ENCODE data around the gene INHBC. TPM values are rescaled to one million over a fixed set of nuclear protein-coding genes. Genes with fewer than 3 reads are reported as not detected.
"Not testable (repeated sequence)": the region's sequence is repeated elsewhere in the genome, so short reads cannot be mapped to it uniquely, and the experiment has no call there.

INHBC gene, protein sequence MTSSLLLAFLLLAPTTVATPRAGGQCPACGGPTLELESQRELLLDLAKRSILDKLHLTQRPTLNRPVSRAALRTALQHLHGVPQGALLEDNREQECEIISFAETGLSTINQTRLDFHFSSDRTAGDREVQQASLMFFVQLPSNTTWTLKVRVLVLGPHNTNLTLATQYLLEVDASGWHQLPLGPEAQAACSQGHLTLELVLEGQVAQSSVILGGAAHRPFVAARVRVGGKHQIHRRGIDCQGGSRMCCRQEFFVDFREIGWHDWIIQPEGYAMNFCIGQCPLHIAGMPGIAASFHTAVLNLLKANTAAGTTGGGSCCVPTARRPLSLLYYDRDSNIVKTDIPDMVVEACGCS
- under 1 TPM in 2 of 3 donors, not detected in 1; 0.14 to 0.15 TPM for total RNA-seq

DNA sequence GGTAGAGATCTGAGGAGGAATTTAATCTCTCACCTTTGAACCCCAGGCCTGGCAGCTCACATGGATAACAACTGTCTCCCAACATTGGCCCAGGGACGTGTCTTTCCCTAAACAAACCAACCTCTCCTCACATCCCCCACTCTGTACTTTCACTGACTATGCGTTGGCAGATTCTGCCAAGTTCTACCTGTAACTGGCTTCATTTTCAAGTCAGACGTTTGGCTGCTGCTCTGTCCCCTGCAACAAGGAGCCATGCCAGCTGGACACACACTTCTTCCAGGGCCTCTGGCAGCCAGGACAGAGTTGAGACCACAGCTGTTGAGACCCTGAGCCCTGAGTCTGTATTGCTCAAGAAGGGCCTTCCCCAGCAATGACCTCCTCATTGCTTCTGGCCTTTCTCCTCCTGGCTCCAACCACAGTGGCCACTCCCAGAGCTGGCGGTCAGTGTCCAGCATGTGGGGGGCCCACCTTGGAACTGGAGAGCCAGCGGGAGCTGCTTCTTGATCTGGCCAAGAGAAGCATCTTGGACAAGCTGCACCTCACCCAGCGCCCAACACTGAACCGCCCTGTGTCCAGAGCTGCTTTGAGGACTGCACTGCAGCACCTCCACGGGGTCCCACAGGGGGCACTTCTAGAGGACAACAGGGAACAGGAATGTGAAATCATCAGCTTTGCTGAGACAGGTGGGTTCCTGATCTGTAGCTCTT is at the start of gene INHBC:
TSS of gene INHBC (plus strand) at position 268 of the 707 bp plus-strand sequence. CDS start at position 371, 103 bp downstream.
- no peaks in the 10 kb centered on the region for H3K27me3 Mint-ChIP-seq (ENCODE audit: low read depth)
- no peaks in the 10 kb centered on the region for H3K36me3 Mint-ChIP-seq (ENCODE audit: insufficient read depth)
- no peak for ATAC-seq
- no peaks in the 10 kb centered on the region for H3K9me3 Mint-ChIP-seq
- H3K4me1 Mint-ChIP-seq (ENCODE audit: low read depth) = peaks cover 20% of the 10 kb centered on the region
- no peak for DNase-seq
- peak within 1 kb of the TSS; percentile 29 for H3K4me3 Mint-ChIP-seq

DNA sequence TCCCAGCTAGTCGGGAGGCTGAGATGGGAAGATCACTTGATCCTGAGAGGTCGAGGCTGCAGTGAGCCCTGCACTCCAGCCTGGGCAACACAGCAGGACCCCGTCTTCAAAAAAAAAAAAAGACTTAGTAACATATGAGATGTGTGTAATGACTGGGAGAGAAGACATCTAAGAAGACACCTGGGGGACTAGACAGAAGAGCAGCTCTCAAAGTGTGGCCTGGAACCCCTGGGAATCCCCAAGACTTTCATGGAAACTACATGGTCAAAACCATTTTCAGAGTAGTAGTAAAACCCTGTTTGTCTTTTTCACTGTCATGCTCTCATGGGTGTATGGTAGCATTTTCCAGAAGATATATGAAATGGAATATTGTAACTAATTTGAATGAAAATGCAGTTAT is 49.0 kb upstream of the INHBC start:
- peaks cover 2% of the 10 kb centered on the region for H3K4me1 Mint-ChIP-seq (ENCODE audit: low read depth)
- ATAC-seq (peak in 1 of 2 donors; percentile 34), DNase-seq (no peak)
- no peaks in the 10 kb centered on the region for H3K9me3 Mint-ChIP-seq
- peaks cover 10% of the 10 kb centered on the region for H3K36me3 Mint-ChIP-seq (ENCODE audit: insufficient read depth)
- H3K27me3 Mint-ChIP-seq (ENCODE audit: low read depth) = no peaks in the 10 kb centered on the region
- no peak overlapping the region for H3K4me3 Mint-ChIP-seq

DNA sequence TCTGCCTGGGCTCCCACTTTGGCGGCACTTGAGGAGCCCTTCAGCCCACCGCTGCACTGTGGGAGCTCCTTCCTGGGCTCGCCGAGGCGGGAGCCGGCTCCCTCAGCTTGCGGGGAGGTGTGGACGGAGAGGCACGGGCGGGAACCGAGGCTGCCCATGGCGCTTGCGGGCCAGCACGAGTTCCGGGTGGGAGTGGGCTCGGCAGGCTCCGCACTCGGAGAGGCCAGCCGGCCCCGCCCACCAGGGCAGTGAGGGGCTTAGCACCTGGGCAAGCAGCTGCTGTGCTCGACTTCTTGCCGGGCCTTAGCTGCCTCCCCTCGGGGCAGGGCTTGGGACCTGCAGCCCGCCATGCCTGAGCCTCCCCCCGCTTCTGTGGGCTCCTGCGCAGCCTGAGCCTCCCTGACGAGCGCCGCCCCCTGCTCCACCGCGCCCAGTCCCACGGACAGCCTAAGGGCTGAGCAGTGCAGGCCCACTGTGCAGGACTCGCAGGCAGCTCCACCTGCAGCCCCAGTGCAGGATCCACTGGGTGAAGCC is 48.3 kb upstream of the INHBC start:
- no peak for ATAC-seq
- Mint-ChIP-seq H3K4me3 (no peak overlapping the region), H3K36me3 (ENCODE audit: insufficient read depth) (peaks cover 10% of the 10 kb centered on the region), H3K27me3 (ENCODE audit: low read depth) (no peaks in the 10 kb centered on the region), H3K9me3 (no peaks in the 10 kb centered on the region), H3K4me1 (ENCODE audit: low read depth) (peaks cover 4% of the 10 kb centered on the region)
- DNase-seq = no peak

DNA sequence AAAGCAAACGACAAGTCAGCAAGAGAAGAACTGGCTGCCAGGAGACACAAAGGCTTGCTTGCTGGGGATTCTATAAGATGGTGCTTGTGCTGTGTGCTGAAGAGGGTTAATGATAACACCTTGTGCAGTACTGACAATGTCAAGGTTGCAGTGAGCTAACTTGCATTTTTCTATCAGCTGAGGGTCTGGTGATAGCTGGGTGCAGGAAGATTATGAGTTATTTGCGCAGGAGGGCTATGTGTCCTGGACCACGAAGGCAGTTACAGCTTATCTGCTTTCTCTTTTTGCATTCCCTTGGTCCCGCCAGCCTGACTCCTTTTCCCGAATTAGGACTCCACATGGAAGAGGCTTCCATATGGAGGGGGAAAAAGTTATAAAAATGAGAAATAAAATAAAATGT is 46.2 kb upstream of the INHBC start:
- H3K27me3 Mint-ChIP-seq (ENCODE audit: low read depth) = no peaks in the 10 kb centered on the region
- peaks cover 12% of the 10 kb centered on the region for H3K36me3 Mint-ChIP-seq (ENCODE audit: insufficient read depth)
- H3K4me1 Mint-ChIP-seq (ENCODE audit: low read depth) = peaks cover 5% of the 10 kb centered on the region
- ATAC-seq (no peak), DNase-seq (no peak)
- no peaks in the 10 kb centered on the region for H3K9me3 Mint-ChIP-seq
- no peak overlapping the region for H3K4me3 Mint-ChIP-seq

DNA sequence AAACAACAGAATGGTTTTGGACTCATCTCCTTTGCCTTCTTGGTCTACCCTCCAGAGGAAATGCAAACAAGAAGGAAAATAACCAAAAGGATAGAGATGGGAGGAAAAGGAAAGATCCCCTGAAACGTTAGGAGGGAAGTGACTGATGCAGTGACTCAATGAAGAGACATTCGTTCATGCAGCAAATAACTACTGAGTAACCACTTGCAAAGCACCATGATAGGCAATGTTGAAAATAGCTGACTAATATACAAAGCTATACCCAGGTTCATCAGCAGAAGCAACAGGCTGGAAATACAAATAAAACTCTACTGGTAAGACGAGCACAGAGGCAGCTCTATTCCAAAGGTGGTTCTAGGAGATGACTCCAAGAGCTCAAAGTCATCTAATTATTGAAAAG is 45.6 kb upstream of the INHBC start:
- H3K4me3 Mint-ChIP-seq = no peak overlapping the region
- ATAC-seq = no peak
- no peaks in the 10 kb centered on the region for H3K27me3 Mint-ChIP-seq (ENCODE audit: low read depth)
- H3K9me3 Mint-ChIP-seq = no peaks in the 10 kb centered on the region
- H3K36me3 Mint-ChIP-seq (ENCODE audit: insufficient read depth) = peaks cover 16% of the 10 kb centered on the region
- H3K4me1 Mint-ChIP-seq (ENCODE audit: low read depth) = peaks cover 7% of the 10 kb centered on the region
- no peak for DNase-seq

DNA sequence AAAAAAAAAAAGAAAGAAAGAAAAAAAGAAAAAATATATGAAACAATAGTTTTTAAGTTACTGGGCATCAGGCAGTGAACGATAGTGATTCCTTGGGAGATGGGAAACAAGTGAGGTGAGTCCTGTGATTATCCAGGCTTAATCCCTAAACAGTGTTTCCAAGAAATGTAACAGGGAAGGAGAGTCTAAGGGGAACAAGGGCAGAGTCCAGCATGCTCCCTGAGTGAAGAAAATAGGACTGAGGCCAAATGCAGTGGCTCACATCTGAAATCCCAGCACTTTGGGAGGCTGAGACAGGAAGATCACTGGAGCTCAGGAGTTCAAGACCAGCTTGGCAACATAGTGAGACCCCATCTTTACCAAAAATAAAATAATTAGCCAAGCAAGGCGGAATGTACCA is 44.4 kb upstream of the INHBC start:
- DNase-seq (no peak), ATAC-seq (no peak)
- Mint-ChIP-seq H3K9me3 (no peaks in the 10 kb centered on the region), H3K27me3 (ENCODE audit: low read depth) (no peaks in the 10 kb centered on the region), H3K4me3 (no peak overlapping the region), H3K36me3 (ENCODE audit: insufficient read depth) (peaks cover 19% of the 10 kb centered on the region), H3K4me1 (ENCODE audit: low read depth) (peaks cover 7% of the 10 kb centered on the region)

DNA sequence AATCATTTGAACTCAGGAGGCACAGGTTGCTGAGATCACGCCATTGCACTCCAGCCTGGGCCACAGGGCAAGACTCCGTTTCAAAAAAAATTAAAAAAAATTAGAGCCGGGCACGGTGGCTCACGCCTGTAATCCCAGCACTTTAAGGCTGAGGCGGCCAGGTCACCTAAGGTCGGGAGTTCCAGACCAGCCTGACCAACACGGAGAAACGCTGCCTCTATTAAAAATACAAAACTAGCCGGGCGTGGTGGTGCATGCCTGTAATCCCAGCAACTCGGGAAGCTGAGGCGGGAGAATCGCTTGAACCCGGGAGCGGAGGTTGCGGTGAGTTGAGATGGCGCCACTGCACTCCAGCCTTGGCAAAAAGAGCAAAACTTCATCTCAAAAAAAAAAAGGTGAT is 39.5 kb upstream of the INHBC start:
- Mint-ChIP-seq H3K27me3 (ENCODE audit: low read depth) (no peaks in the 10 kb centered on the region), H3K4me3 (no peak overlapping the region), H3K36me3 (ENCODE audit: insufficient read depth) (peaks cover 16% of the 10 kb centered on the region), H3K9me3 (no peaks in the 10 kb centered on the region), H3K4me1 (ENCODE audit: low read depth) (peaks cover 9% of the 10 kb centered on the region)
- DNase-seq (no peak), ATAC-seq (no peak)

DNA sequence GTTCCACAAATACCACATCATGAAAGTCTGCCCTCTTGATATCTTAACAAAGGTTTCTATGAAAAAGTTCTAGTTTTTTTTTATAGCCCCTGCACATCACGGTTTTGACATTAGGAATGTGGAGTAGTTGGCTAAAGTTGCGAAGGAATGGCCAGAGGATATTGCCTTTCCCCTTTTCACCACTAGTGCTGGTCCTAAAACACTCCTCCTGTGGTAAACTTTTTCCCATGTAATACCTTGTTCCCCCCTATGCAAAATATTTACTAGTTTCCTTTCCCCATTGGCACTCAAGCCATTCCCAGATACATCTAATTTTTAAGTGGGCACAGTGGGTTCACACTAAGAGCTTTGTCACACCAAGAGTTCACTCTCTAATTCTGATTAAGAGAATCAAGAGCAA is 37.1 kb upstream of the INHBC start:
- H3K4me1 Mint-ChIP-seq (ENCODE audit: low read depth) = peaks cover 6% of the 10 kb centered on the region
- peaks cover 13% of the 10 kb centered on the region for H3K36me3 Mint-ChIP-seq (ENCODE audit: insufficient read depth)

DNA sequence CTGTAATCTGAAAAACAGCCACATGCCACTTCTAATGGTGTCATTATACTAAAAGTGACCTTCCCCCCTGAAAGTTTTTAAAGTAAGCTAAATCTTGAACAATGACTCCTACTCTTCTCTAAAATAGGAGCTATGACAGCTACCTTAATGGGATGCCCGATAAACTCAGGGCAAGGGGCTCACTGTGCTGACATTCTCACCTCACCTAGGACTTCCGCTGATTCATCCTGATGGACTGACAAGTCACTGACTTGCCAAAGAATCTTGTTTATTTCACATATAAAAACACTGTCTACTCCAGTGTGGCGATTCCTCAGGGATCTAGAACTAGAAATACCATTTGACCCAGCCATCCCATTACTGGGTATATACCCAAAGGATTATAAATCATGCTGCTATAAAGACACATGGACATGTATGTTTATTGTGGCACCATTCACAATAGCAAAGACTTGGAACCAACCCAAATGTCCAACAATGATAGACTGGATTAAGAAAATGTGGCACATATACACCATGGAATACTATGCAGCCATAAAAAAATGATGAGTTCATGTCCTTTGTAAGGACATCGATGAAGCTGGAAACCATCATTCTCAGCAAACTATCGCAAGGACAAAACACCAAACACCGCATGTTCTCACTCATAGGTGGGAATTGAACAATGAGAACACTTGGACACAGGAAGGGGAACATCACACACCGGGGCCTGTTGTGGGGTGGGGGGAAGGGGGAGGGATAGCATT is 34.7 kb upstream of the INHBC start:
- ATAC-seq, H3K4me3 Mint-ChIP-seq: not testable (repeated sequence)

More for the DNA sequence above, 37.1 kb upstream of the INHBC start:
- Mint-ChIP-seq H3K27me3 (ENCODE audit: low read depth) (no peaks in the 10 kb centered on the region), H3K9me3 (no peaks in the 10 kb centered on the region), H3K4me3 (no peak overlapping the region)
- ATAC-seq (no peak), DNase-seq (no peak)

DNA sequence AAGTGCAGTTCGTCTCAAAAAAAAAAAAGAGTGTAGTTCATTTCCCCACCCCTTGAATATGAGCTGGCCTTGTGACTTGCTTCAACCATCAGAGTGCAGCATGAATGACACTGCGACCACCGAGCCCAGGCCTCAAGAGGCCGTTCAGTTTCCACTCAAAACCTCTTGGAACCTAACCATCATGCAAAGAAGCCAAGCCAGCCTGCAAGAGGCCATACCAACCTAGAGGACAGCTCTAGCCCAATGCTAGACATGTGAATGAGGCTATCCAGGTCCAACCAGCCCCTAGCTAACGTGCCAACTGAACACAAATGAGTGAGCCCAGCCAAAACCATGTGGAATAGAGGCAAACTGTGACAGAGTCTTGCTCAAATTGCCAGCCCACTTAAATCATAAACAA is 33.4 kb upstream of the INHBC start:
- H3K9me3 Mint-ChIP-seq = no peaks in the 10 kb centered on the region
- no peaks in the 10 kb centered on the region for H3K27me3 Mint-ChIP-seq (ENCODE audit: low read depth)
- DNase-seq = no peak
- peaks cover 12% of the 10 kb centered on the region for H3K4me1 Mint-ChIP-seq (ENCODE audit: low read depth)
- no peak for ATAC-seq
- no peaks in the 10 kb centered on the region for H3K36me3 Mint-ChIP-seq (ENCODE audit: insufficient read depth)
- no peak overlapping the region for H3K4me3 Mint-ChIP-seq

More for the DNA sequence above, 34.7 kb upstream of the INHBC start:
- H3K4me1 Mint-ChIP-seq (ENCODE audit: low read depth); H3K27me3 Mint-ChIP-seq (ENCODE audit: low read depth); H3K36me3 Mint-ChIP-seq (ENCODE audit: insufficient read depth); DNase-seq; H3K9me3 Mint-ChIP-seq: not testable (repeated sequence)

DNA sequence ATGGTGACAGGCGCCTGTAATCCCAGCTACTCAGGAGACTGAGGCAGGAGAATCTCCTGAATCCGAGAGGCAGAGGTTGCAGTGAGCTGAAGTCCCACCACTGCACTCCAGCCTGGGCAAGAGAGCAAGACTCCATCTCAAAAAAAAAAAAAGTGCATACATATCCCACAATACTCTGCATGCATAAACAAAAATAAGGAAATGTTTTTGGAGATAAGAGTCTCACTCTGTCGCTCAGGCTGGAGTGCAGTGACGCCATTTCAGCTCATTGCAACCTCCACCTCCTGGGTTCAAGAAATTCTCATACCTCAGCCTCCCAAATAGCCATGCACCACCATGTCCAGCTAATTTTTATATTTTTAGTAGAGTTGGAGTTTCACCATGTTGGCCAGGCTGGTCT is 32.4 kb upstream of the INHBC start:
- not testable (repeated sequence) for H3K4me3 Mint-ChIP-seq; H3K27me3 Mint-ChIP-seq (ENCODE audit: low read depth); H3K36me3 Mint-ChIP-seq (ENCODE audit: insufficient read depth); DNase-seq; ATAC-seq; H3K9me3 Mint-ChIP-seq
- H3K4me1 Mint-ChIP-seq (ENCODE audit: low read depth) = peaks cover 15% of the 10 kb centered on the region

DNA sequence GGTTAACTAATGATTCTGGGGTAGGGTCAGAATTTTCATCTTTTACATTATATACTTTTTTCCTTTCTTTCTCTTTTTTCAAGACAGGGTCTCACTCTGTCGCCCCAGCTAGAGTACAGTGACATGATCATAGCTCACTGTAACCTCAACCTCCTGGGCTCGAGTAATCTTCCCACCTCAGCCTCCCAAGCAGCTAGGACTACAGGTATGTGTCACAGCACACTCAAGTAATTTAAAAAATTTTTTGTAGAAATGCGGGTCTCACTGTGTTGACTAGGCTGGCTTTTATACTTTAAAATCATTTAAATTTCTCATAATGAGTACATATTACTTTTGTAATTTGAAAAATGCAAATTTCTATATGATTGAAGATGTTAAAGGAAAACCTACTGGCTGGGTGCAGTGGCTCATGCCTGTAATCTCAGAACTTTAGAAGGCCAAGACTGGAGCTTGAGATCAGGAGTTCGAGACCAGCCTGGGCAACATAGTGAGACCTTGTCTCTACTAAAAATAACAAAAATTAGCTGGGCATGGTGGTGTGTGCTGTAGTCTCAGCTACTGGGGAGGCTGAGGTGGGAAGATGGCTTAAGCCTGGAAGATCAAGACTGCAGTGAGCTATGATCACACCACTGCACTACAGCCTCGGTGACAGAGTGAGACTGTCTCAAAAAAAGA is 29.5 kb upstream of the INHBC start:
- H3K36me3 Mint-ChIP-seq (ENCODE audit: insufficient read depth) = no peaks in the 10 kb centered on the region
- no peaks in the 10 kb centered on the region for H3K27me3 Mint-ChIP-seq (ENCODE audit: low read depth)
- peaks cover 13% of the 10 kb centered on the region for H3K4me1 Mint-ChIP-seq (ENCODE audit: low read depth)
- no peak for DNase-seq
- no peak overlapping the region for H3K4me3 Mint-ChIP-seq
- peak; percentile 97 to 98 for ATAC-seq
- no peaks in the 10 kb centered on the region for H3K9me3 Mint-ChIP-seq

DNA sequence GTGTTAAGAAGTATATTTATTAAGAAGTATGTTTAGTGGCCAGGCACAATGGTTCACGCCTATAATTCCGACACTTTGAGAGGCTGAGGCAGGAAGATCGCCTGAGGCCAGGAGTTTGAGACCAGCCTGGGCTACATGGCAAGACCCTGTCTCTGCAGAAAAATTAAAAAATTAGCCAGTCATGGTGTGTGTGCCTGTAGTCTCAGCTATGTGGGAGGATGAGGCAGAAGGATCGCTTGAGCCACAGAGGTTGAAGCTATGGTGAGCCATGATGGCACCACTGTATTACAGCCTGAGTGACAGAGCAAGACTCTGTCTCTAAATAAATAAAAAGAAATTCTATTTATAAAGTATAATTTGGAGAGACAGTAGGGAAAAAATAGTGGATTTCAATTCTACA is 24.1 kb upstream of the INHBC start:
- Mint-ChIP-seq H3K36me3 (ENCODE audit: insufficient read depth) (peaks cover 4% of the 10 kb centered on the region), H3K27me3 (ENCODE audit: low read depth) (no peaks in the 10 kb centered on the region), H3K4me1 (ENCODE audit: low read depth) (peaks cover 29% of the 10 kb centered on the region), H3K4me3 (no peak overlapping the region), H3K9me3 (no peaks in the 10 kb centered on the region)
- DNase-seq = no peak
- no peak for ATAC-seq

DNA sequence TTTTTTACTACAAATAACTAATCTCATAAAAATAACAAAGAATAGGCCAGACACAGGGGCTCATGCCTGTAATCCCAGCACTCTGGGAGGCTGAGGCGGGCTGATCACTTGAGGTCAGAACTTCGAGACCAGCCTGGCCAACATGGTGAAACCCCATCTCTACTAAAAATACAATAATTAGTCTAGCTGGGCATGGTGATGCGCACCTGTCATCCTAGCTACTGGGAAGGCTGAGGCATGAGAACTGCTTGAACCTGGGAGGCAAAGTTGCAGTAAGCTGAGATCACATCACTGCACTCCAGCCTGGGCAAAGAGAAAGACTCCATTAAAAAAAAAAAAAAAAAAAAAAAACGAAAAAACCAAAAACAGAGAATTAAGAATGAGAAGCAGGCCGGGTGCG is 20.4 kb upstream of the INHBC start:
- not testable (repeated sequence) for H3K4me3 Mint-ChIP-seq; ATAC-seq; H3K27me3 Mint-ChIP-seq (ENCODE audit: low read depth); DNase-seq; H3K9me3 Mint-ChIP-seq
- Mint-ChIP-seq H3K4me1 (ENCODE audit: low read depth) (peaks cover 42% of the 10 kb centered on the region), H3K36me3 (ENCODE audit: insufficient read depth) (peaks cover 11% of the 10 kb centered on the region)
